Tibial artery (tissue), 4 donors: ENCODE data around the gene GANAB.
"Not testable (repeated sequence)": the region's sequence is repeated elsewhere in the genome, so short reads cannot be mapped to it uniquely, and the experiment has no call there.

Experiments used
- DNase-seq, 2 donors: peaks; one replicate each; pipeline ENCODE4 v3.0.0-alpha.2; 2019
- H3K27ac ChIP-seq, 2 donors: fragments of 200-600 bp; sonication (generic) in 1 of 2; 1 replicate in 1 of 2; 2 replicates in 1 of 2; pipeline ENCODE4 v1.5.1; 2018 to 2019; ENCODE audit warnings: mild to moderate bottlenecking in 1 of 2
- H3K27me3 ChIP-seq, 2 donors: fragments of 200-600 bp; sonication (generic) in 1 of 2; one replicate each; pipeline versions ENCODE4 v1.5.1 to v1.6.0; 2016 to 2019
- H3K36me3 ChIP-seq, 3 donors: fragments of 200-600 bp; sonication (generic) in 2 of 3; one replicate each; pipeline ENCODE4 v1.5.1; 2016 to 2019; ENCODE audit warnings: mild to moderate bottlenecking in 2 of 3
- H3K4me1 ChIP-seq, 4 donors: fragments of 200-600 bp; sonication (generic) in 2 of 4; 1 replicate in 3 of 4; 2 replicates in 1 of 4; pipeline ENCODE4 v1.5.1; 2016 to 2019
- H3K4me3 ChIP-seq, 2 donors: fragments of 200-600 bp; sonication (generic) in 1 of 2; 1 replicate in 1 of 2; 2 replicates in 1 of 2; pipeline ENCODE4 v1.5.1; 2018 to 2019; ENCODE audit warnings: mild to moderate bottlenecking in 2 of 2
- H3K9me3 ChIP-seq, 3 donors: fragments of 200-600 bp; sonication (generic) in 1 of 3; one replicate each; pipeline ENCODE4 v1.5.1; 2016 to 2019
- CTCF ChIP-seq, 2 experiments: fragments of 200-600 bp in 1 of 2; fragments of 450-650 bp in 1 of 2; IDR thresholded peaks; one replicate each; pipeline ENCODE4 v1.5.1; 2017 to 2019; ENCODE audit warnings: antibody characterized with exemption in 2 of 2, mild to moderate bottlenecking in 1 of 2, moderate library complexity in 1 of 2
- intact Hi-C: fragments of 100-400 bp; cut with DNase I; formaldehyde crosslinking; loops from one replicate; pipeline ENCODE4 v1.15.0; 2023; ENCODE audit warnings: low total_unique reads

GANAB gene

GRCh38 chr11:62621567-62622470 is 24.6 kb downstream of the GANAB start, which contains the start of gene B3GAT3:
B3GAT3 (minus strand) TSS chr11:62621986; CDS start chr11:62621947, 39 bp downstream.
- H3K27me3 ChIP-seq = no peaks in the 10 kb centered on the region

GRCh38 chr11:62621027-62621566 is 25.3 kb downstream of the GANAB start:
- intact Hi-C loops = no loop called here
- peaks cover 0 to 23% (median 15%) of the 10 kb centered on the region in 4 donors for H3K4me1 ChIP-seq
- DNase-seq = no peak
- TF ChIP-seq CTCF (IDR thresholded peaks at IDR 0.05) = no peak
- peak overlapping the region; percentile 79 to 80 for H3K4me3 ChIP-seq
- H3K27me3 ChIP-seq = no peaks in the 10 kb centered on the region
- H3K27ac ChIP-seq = peak overlapping the region; percentile 83 to 87
- H3K36me3 ChIP-seq = peaks cover 11 to 32% (median 14%) of the 10 kb centered on the region in 3 donors
- H3K9me3 ChIP-seq = no peaks in the 10 kb centered on the region

More at GRCh38 chr11:62621567-62622470, 24.6 kb downstream of the GANAB start, which contains the start of gene B3GAT3:
- peaks cover 0 to 23% (median 15%) of the 10 kb centered on the region in 4 donors for H3K4me1 ChIP-seq
- DNase-seq = peak; percentile 98 to 99
- intact Hi-C loops = no loop called here
- peak within 1 kb of the TSS; percentile 79 to 80 for H3K4me3 ChIP-seq
- peak in 1 of 2 experiments; percentile 31 for TF ChIP-seq CTCF (IDR thresholded peaks at IDR 0.05)
- peak within 1 kb of the TSS; percentile 83 to 87 for H3K27ac ChIP-seq
- no peaks in the 10 kb centered on the region for H3K9me3 ChIP-seq
- peaks cover 18 to 32% (median 21%) of the 10 kb centered on the region in 3 donors for H3K36me3 ChIP-seq

- intact Hi-C loops = loop anchor here (10.0 kb wide), 1 partner anchor 88 kb away; the partner anchor contains the start of genes BSCL2 and GNG3
Measured at GRCh38 chr11:62616957-62617356, 29.5 kb downstream of the GANAB start.

GRCh38 chr11:62615521-62615920 is 30.9 kb downstream of the GANAB start:
- H3K4me1 ChIP-seq = peaks cover 0 to 40% (median 28%) of the 10 kb centered on the region in 4 donors
- no peak for DNase-seq
- H3K27ac ChIP-seq = no peak overlapping the region
- H3K36me3 ChIP-seq = peaks cover 0 to 37% (median 11%) of the 10 kb centered on the region in 3 donors
- no peaks in the 10 kb centered on the region for H3K9me3 ChIP-seq
- no peak overlapping the region for H3K4me3 ChIP-seq
- no peaks in the 10 kb centered on the region for H3K27me3 ChIP-seq
- intact Hi-C loops = loop anchor here (10.0 kb wide), 1 partner anchor 89 kb away; the partner anchor contains the start of genes BSCL2 and GNG3
- no peak for TF ChIP-seq CTCF (IDR thresholded peaks at IDR 0.05)

More at GRCh38 chr11:62616957-62617356, 29.5 kb downstream of the GANAB start:
- Histone ChIP-seq H3K4me1 (peaks cover 0 to 34% (median 24%) of the 10 kb centered on the region in 4 donors), H3K36me3 (peaks cover 0 to 32% (median 7%) of the 10 kb centered on the region in 3 donors)
- DNase-seq, H3K9me3 ChIP-seq, H3K4me3 ChIP-seq, H3K27me3 ChIP-seq, H3K27ac ChIP-seq: not testable (repeated sequence)

GRCh38 chr11:62614275-62614674 is 32.1 kb downstream of the GANAB start:
- peaks cover 0 to 48% (median 23%) of the 10 kb centered on the region in 3 donors for H3K36me3 ChIP-seq
- no peak for DNase-seq

More at GRCh38 chr11:62614275-62614674, 32.1 kb downstream of the GANAB start:
- peaks cover 0 to 33% (median 27%) of the 10 kb centered on the region in 4 donors for H3K4me1 ChIP-seq
- no peak overlapping the region for H3K4me3 ChIP-seq
- peak overlapping the region; percentile 95 to 98 for H3K27ac ChIP-seq
- intact Hi-C loops = loop anchor here (10.0 kb wide), 1 partner anchor 91 kb away; the partner anchor contains the start of genes BSCL2 and GNG3
- no peaks in the 10 kb centered on the region for H3K27me3 ChIP-seq
- no peaks in the 10 kb centered on the region for H3K9me3 ChIP-seq
- TF ChIP-seq CTCF (IDR thresholded peaks at IDR 0.05) = no peak
